ENCODE data around the gene CCDC117. TPM values are rescaled to one million over a fixed set of nuclear protein-coding genes. Genes with fewer than 3 reads are reported as not detected.
"Not testable (repeated sequence)": the region's sequence is repeated elsewhere in the genome, so short reads cannot be mapped to it uniquely, and the experiment has no call there.

Gene CCDC117
- total RNA-seq, 2 experiments from 2014 or later: 14.2 to 16.1 TPM

- Histone ChIP-seq H3K27me3 (ENCODE audit: control insufficient read depth in 1 of 2, insufficient read depth in 2 of 2, low read length in 2 of 2) (no peaks in the 10 kb centered on the region), H3K4me1 (ENCODE audit: insufficient read depth, low read length) (peaks cover 4% of the 10 kb centered on the region), H3K9me3 (ENCODE audit: control insufficient read depth in 1 of 2, insufficient read depth in 1 of 2, low read length in 2 of 2) (no peaks in the 10 kb centered on the region), H3K4me3 (ENCODE audit: low read length) (no peak overlapping the region), H3K36me3 (ENCODE audit: insufficient read depth, low read length) (peaks cover 17% of the 10 kb centered on the region), H3K27ac (ENCODE audit: low read depth in 1 of 2, low read length in 2 of 2) (no peak overlapping the region)
- Mint-ChIP-seq H3K27me3 (no peaks in the 10 kb centered on the region), H3K36me3 (ENCODE audit: low read depth) (peaks cover 49% of the 10 kb centered on the region), H3K27ac (no peak overlapping the region), H3K9me3 (no peaks in the 10 kb centered on the region), H3K4me3 (no peak overlapping the region), H3K4me1 (ENCODE audit: low read depth) (no peaks in the 10 kb centered on the region)
- POLR2A ChIA-PET: interaction anchor here (1.2 kb wide), 1 partner anchor 22 kb away, joined by 3 read pairs; the partner anchor contains the start of gene CCDC117
- TF ChIP-seq CTCF (IDR thresholded peaks at IDR 0.05): no peak
- CTCF ChIA-PET: interaction anchor here (0.7 kb wide), 1 partner anchor 23 kb away, joined by 3 read pairs; no protein-coding TSS in a partner anchor
- intact Hi-C loops (cut with DNase I, micrococcal nuclease): no loop called here
- DNase-seq (no peak), ATAC-seq (ENCODE audit: poor library complexity) (no peak)
Measured at GRCh38 chr22:28750471-28750881, 22.0 kb upstream of the CCDC117 start.

GRCh38 chr22:28754512-28754911 lies 18.0 kb upstream of the CCDC117 start:
- H3K27ac ChIP-seq (ENCODE audit: low read depth in 1 of 2, low read length in 2 of 2); ATAC-seq (ENCODE audit: poor library complexity); CTCF ChIA-PET; H3K9me3 ChIP-seq (ENCODE audit: control insufficient read depth in 1 of 2, insufficient read depth in 1 of 2, low read length in 2 of 2); H3K36me3 ChIP-seq (ENCODE audit: insufficient read depth, low read length); H3K27ac Mint-ChIP-seq; H3K4me3 ChIP-seq (ENCODE audit: low read length); H3K4me1 Mint-ChIP-seq (ENCODE audit: low read depth); H3K27me3 ChIP-seq (ENCODE audit: control insufficient read depth in 1 of 2, insufficient read depth in 2 of 2, low read length in 2 of 2); H3K4me1 ChIP-seq (ENCODE audit: insufficient read depth, low read length); intact Hi-C loops (cut with DNase I, micrococcal nuclease); H3K4me3 Mint-ChIP-seq; H3K27me3 Mint-ChIP-seq; DNase-seq; H3K9me3 Mint-ChIP-seq: not testable (repeated sequence)
- H3K36me3 Mint-ChIP-seq (ENCODE audit: low read depth): peaks cover 30% of the 10 kb centered on the region
- POLR2A ChIA-PET: interaction anchor here (0.6 kb wide), 1 partner anchor 22 kb away, joined by 3 read pairs; no protein-coding TSS in a partner anchor

GRCh38 chr22:28759861-28760560 lies 12.5 kb upstream of the CCDC117 start:
- POLR2A ChIA-PET: no interaction called here
- ATAC-seq (ENCODE audit: poor library complexity) (no peak), DNase-seq (no peak)
- no peak for TF ChIP-seq CTCF (IDR thresholded peaks at IDR 0.05)
- H3K4me3 ChIP-seq (ENCODE audit: low read length): no peak overlapping the region
- no peaks in the 10 kb centered on the region for H3K4me1 ChIP-seq (ENCODE audit: insufficient read depth, low read length)
- no peak overlapping the region for H3K4me3 Mint-ChIP-seq
- H3K9me3 ChIP-seq (ENCODE audit: control insufficient read depth in 1 of 2, insufficient read depth in 1 of 2, low read length in 2 of 2): no peaks in the 10 kb centered on the region
- intact Hi-C loops (cut with DNase I, micrococcal nuclease): no loop called here
- no peaks in the 10 kb centered on the region for H3K36me3 ChIP-seq (ENCODE audit: insufficient read depth, low read length)
- no peaks in the 10 kb centered on the region for H3K4me1 Mint-ChIP-seq (ENCODE audit: low read depth)
- no peaks in the 10 kb centered on the region for H3K27me3 Mint-ChIP-seq
- H3K36me3 Mint-ChIP-seq (ENCODE audit: low read depth): peaks cover 4% of the 10 kb centered on the region
- no peaks in the 10 kb centered on the region for H3K9me3 Mint-ChIP-seq
- no peaks in the 10 kb centered on the region for H3K27me3 ChIP-seq (ENCODE audit: control insufficient read depth in 1 of 2, insufficient read depth in 2 of 2, low read length in 2 of 2)
- CTCF ChIA-PET: interaction anchor here (1.2 kb wide), 2 partner anchors 14 to 96 kb away, joined by 3 read pairs; no protein-coding TSS in a partner anchor
- no peak overlapping the region for H3K27ac Mint-ChIP-seq
- H3K27ac ChIP-seq (ENCODE audit: low read depth in 1 of 2, low read length in 2 of 2): no peak overlapping the region

- no peaks in the 10 kb centered on the region for H3K4me1 ChIP-seq (ENCODE audit: insufficient read depth, low read length)
- no peaks in the 10 kb centered on the region for H3K27me3 Mint-ChIP-seq
- ChIA-PET POLR2A (no interaction called here), CTCF (interaction anchor here (1.2 kb wide), 1 partner anchor 94 kb away, joined by 3 read pairs; no protein-coding TSS in a partner anchor)
- no peak overlapping the region for H3K4me3 ChIP-seq (ENCODE audit: low read length)
- no peaks in the 10 kb centered on the region for H3K4me1 Mint-ChIP-seq (ENCODE audit: low read depth)
- H3K36me3 Mint-ChIP-seq (ENCODE audit: low read depth): no peaks in the 10 kb centered on the region
- H3K9me3 ChIP-seq (ENCODE audit: control insufficient read depth in 1 of 2, insufficient read depth in 1 of 2, low read length in 2 of 2): no peaks in the 10 kb centered on the region
- ATAC-seq (ENCODE audit: poor library complexity): no peak
- DNase-seq: no peak
- H3K9me3 Mint-ChIP-seq: no peaks in the 10 kb centered on the region
- H3K27me3 ChIP-seq (ENCODE audit: control insufficient read depth in 1 of 2, insufficient read depth in 2 of 2, low read length in 2 of 2): no peaks in the 10 kb centered on the region
- no peak overlapping the region for H3K4me3 Mint-ChIP-seq
- intact Hi-C loops (cut with DNase I, micrococcal nuclease): no loop called here
- no peak overlapping the region for H3K27ac Mint-ChIP-seq
- no peak overlapping the region for H3K27ac ChIP-seq (ENCODE audit: low read depth in 1 of 2, low read length in 2 of 2)
- TF ChIP-seq CTCF (IDR thresholded peaks at IDR 0.05): no peak
- H3K36me3 ChIP-seq (ENCODE audit: insufficient read depth, low read length): no peaks in the 10 kb centered on the region
Measured at GRCh38 chr22:28761449-28761755, 11.1 kb upstream of the CCDC117 start.

GRCh38 chr22:28762000-28762399 lies 10.5 kb upstream of the CCDC117 start:
- H3K27me3 Mint-ChIP-seq; H3K27ac ChIP-seq (ENCODE audit: low read depth in 1 of 2, low read length in 2 of 2); H3K4me1 Mint-ChIP-seq (ENCODE audit: low read depth); ATAC-seq (ENCODE audit: poor library complexity); H3K9me3 ChIP-seq (ENCODE audit: control insufficient read depth in 1 of 2, insufficient read depth in 1 of 2, low read length in 2 of 2); CTCF ChIA-PET; H3K36me3 ChIP-seq (ENCODE audit: insufficient read depth, low read length); H3K4me3 Mint-ChIP-seq; H3K9me3 Mint-ChIP-seq; DNase-seq; H3K4me3 ChIP-seq (ENCODE audit: low read length); H3K27ac Mint-ChIP-seq; POLR2A ChIA-PET; H3K4me1 ChIP-seq (ENCODE audit: insufficient read depth, low read length); H3K36me3 Mint-ChIP-seq (ENCODE audit: low read depth); H3K27me3 ChIP-seq (ENCODE audit: control insufficient read depth in 1 of 2, insufficient read depth in 2 of 2, low read length in 2 of 2); intact Hi-C loops (cut with DNase I, micrococcal nuclease): not testable (repeated sequence)
